Uterus (tissue), 2 donors: ENCODE measurements around the gene RBM4B.

Experiments
- CTCF ChIP-seq, 4 experiments: fragments of 200-600 bp in 2 of 4; fragments of 450-650 bp in 2 of 4; sonication (generic) in 2 of 4; IDR thresholded peaks; one replicate each; pipeline ENCODE4 v1.5.1; 2016 to 2019; ENCODE audit warnings: antibody characterized with exemption in 4 of 4, mild to moderate bottlenecking in 2 of 4, moderate library complexity in 1 of 4
- POLR2A ChIP-seq, 2 donors: fragments of 450-650 bp; IDR thresholded peaks; one replicate each; pipeline ENCODE4 v1.6.1; 2016; ENCODE audit warnings: antibody characterized with exemption in 2 of 2, mild to moderate bottlenecking in 1 of 2, moderate library complexity in 1 of 2

GRCh38 chr11:66720899-66721470, 43.3 kb upstream of the RBM4B start:
- TF ChIP-seq CTCF (IDR thresholded peaks at IDR 0.05) (no peak), POLR2A (IDR thresholded peaks at IDR 0.05) (no peak)
